AG04449 (cell line): ENCODE measurements around the gene CARS2.

Source experiments
- CTCF ChIA-PET: fragments of 350-600 bp; formaldehyde crosslinking; extraction: SDS; loops from one replicate; lab custom pipeline; 2021; ENCODE audit warnings: antibody characterized with exemption; lab: Yijun Ruan, JAX
- POLR2A ChIA-PET: fragments of 400-600, 350-600 bp; formaldehyde crosslinking; extraction: SDS; loops from one replicate; lab custom pipeline; 2020; ENCODE audit warnings: antibody characterized with exemption, inconsistent platforms; lab: Yijun Ruan, JAX
- DNase-seq: peaks from one replicate; pipeline ENCODE4 v3.0.0-alpha.2; 2010; ENCODE audit warnings: low read depth, low spot score
- H3K4me3 ChIP-seq: 2 replicates; pipeline ENCODE4 v1.5.1; 2011; ENCODE audit warnings: low read depth, mild to moderate bottlenecking, control low read depth, low read length
- CTCF ChIP-seq: IDR thresholded peaks from one replicate; pipeline ENCODE4 v1.5.1; 2011; ENCODE audit warnings: mild to moderate bottlenecking, moderate library complexity, low read length, control low read depth, inconsistent platforms; ENCODE audit not compliant: insufficient read depth; ENCODE audit errors: missing control alignments

CARS2 gene

GRCh38 chr13:110626521-110626920 is 79.4 kb downstream of the CARS2 start:
- DNase-seq, result no peak
- POLR2A ChIA-PET, result no interaction called here
- H3K4me3 ChIP-seq, result no peak overlapping the region
- CTCF ChIA-PET, result no interaction called here
- TF ChIP-seq CTCF, result no peak

- DNase-seq, result no peak
- H3K4me3 ChIP-seq, result no peak overlapping the region
- TF ChIP-seq CTCF, result no peak
- ChIA-PET CTCF (no interaction called here), POLR2A (no interaction called here)
Observed at GRCh38 chr13:110625771-110626321, 80.1 kb downstream of the CARS2 start.

- no peak for DNase-seq
- H3K4me3 ChIP-seq, result no peak overlapping the region
- ChIA-PET CTCF (interaction anchor here (1.6 kb wide), 1 partner anchor 31 kb away, joined by 5 read pairs; no protein-coding TSS in a partner anchor), POLR2A (no interaction called here)
- no peak for TF ChIP-seq CTCF
Observed at GRCh38 chr13:110624766-110625756, 80.9 kb downstream of the CARS2 start.

- H3K4me3 ChIP-seq, result no peak overlapping the region
- TF ChIP-seq CTCF, result no peak
- DNase-seq, result no peak
- ChIA-PET POLR2A (interaction anchor here (0.6 kb wide), 1 partner anchor 101 kb away, joined by 3 read pairs; no protein-coding TSS in a partner anchor), CTCF (interaction anchor here (0.8 to 5.5 kb wide), 4 partner anchors 18 to 197 kb away, joined by 3 to 32 read pairs (median 4); no protein-coding TSS in a partner anchor)
Observed at GRCh38 chr13:110620596-110620995, 85.3 kb downstream of the CARS2 start.

GRCh38 chr13:110618780-110619179 is 87.1 kb downstream of the CARS2 start:
- no peak for TF ChIP-seq CTCF
- H3K4me3 ChIP-seq, result no peak overlapping the region
- no peak for DNase-seq
- CTCF ChIA-PET, result interaction anchor here (0.7 to 5.5 kb wide), 11 partner anchors 9 to 398 kb away, joined by 3 to 32 read pairs (median 4); no protein-coding TSS in a partner anchor
- POLR2A ChIA-PET, result no interaction called here

GRCh38 chr13:110618167-110618566 is 87.7 kb downstream of the CARS2 start:
- ChIA-PET POLR2A (no interaction called here), CTCF (interaction anchor here (0.7 to 5.5 kb wide), 12 partner anchors 9 to 397 kb away, joined by 3 to 32 read pairs (median 4); no protein-coding TSS in a partner anchor)
- H3K4me3 ChIP-seq, result no peak overlapping the region
- peak; percentile 50 for TF ChIP-seq CTCF
- DNase-seq, result no peak
